ENCODE measurements around the gene RAB10. TPM values are rescaled to one million over a fixed set of nuclear protein-coding genes. Genes with fewer than 3 reads are reported as not detected.

The RAB10 gene
- total RNA-seq, 1 experiment from 2014 or later, result 167 TPM

- TF ChIP-seq EGR1 (IDR thresholded peaks at IDR 0.05; ENCODE audit: low read depth), result no peak
- no peak for TF ChIP-seq EZH2 (IDR thresholded peaks at IDR 0.05)
- no peak for TF ChIP-seq TCF7L2 (IDR thresholded peaks at IDR 0.05; ENCODE audit: borderline replicate concordance, extremely low read depth, insufficient read depth, insufficient read length)
- TF ChIP-seq RAD21 (IDR thresholded peaks at IDR 0.05; ENCODE audit: low read depth), result no peak
Measured at GRCh38 chr2:26169226-26169625, 135.3 kb downstream of the RAB10 start (continued).

- BruUV-seq (replicated peaks), result no TSS peak
- no peaks in the 10 kb centered on the region for H3K36me3 ChIP-seq (ENCODE audit: control insufficient read depth in 1 of 2, insufficient read depth in 2 of 2, low read length in 2 of 2)
- H3K27ac ChIP-seq (ENCODE audit: low read depth, low read length), result no peak overlapping the region
- H3K9ac ChIP-seq (ENCODE audit: low read length), result no peak overlapping the region
- ATAC-seq (no peak), DNase-seq (ENCODE audit: low read depth, low spot score) (no peak)
- CTCF ChIA-PET, result no interaction called here
- peaks cover 6% of the 10 kb centered on the region; the same call in 1 of the 2 replicates for H3K79me2 ChIP-seq (ENCODE audit: insufficient read depth, low read length)
- intact Hi-C loops (cut with micrococcal nuclease), result loop anchor here (2.0 kb wide), 1 partner anchor 299 kb away; no protein-coding TSS in a partner anchor
- H2AFZ ChIP-seq (ENCODE audit: low read depth, low read length, poor library complexity, severe bottlenecking), result no peak overlapping the region
- no peaks in the 10 kb centered on the region for H3K9me2 ChIP-seq (ENCODE audit: insufficient read depth)
- H3K4me3 ChIP-seq (replicated peaks in 1 of 2; ENCODE audit: low read depth in 1 of 2, low read length in 2 of 2), result no peak overlapping the region
- H3K4me2 ChIP-seq (ENCODE audit: low read length), result no peak overlapping the region
- H3K9me3 ChIP-seq (ENCODE audit: control insufficient read depth in 1 of 2, insufficient read depth in 1 of 2, low read depth in 1 of 2, low read length in 2 of 2), result no peaks in the 10 kb centered on the region
- POLR2A ChIA-PET, result no interaction called here
- RAD21 ChIA-PET (ENCODE audit: low non-redundant PET in 1 of 2, low total read pairs in 2 of 2, uncharacterized antibody in 2 of 2, unreplicated experiment in 2 of 2), result no interaction called here
- TF ChIP-seq SIN3A (IDR thresholded peaks at IDR 0.05; ENCODE audit: low read depth) (no peak), SP1 (IDR thresholded peaks at IDR 0.05; ENCODE audit: low read depth) (no peak), SRF (IDR thresholded peaks at IDR 0.05; ENCODE audit: low read depth) (no peak), TCF7L2 (IDR thresholded peaks at IDR 0.05; ENCODE audit: borderline replicate concordance, extremely low read depth, insufficient read depth, insufficient read length) (no peak), EZH2 (IDR thresholded peaks at IDR 0.05) (no peak), CEBPB (IDR thresholded peaks at IDR 0.05; ENCODE audit: low read depth) (no peak), JUND (IDR thresholded peaks at IDR 0.05) (no peak)
- TF ChIP-seq, protein P1, sequence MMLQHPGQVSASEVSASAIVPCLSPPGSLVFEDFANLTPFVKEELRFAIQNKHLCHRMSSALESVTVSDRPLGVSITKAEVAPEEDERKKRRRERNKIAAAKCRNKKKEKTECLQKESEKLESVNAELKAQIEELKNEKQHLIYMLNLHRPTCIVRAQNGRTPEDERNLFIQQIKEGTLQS (IDR thresholded peaks at IDR 0.05), result no peak
- TF ChIP-seq, protein P2, sequence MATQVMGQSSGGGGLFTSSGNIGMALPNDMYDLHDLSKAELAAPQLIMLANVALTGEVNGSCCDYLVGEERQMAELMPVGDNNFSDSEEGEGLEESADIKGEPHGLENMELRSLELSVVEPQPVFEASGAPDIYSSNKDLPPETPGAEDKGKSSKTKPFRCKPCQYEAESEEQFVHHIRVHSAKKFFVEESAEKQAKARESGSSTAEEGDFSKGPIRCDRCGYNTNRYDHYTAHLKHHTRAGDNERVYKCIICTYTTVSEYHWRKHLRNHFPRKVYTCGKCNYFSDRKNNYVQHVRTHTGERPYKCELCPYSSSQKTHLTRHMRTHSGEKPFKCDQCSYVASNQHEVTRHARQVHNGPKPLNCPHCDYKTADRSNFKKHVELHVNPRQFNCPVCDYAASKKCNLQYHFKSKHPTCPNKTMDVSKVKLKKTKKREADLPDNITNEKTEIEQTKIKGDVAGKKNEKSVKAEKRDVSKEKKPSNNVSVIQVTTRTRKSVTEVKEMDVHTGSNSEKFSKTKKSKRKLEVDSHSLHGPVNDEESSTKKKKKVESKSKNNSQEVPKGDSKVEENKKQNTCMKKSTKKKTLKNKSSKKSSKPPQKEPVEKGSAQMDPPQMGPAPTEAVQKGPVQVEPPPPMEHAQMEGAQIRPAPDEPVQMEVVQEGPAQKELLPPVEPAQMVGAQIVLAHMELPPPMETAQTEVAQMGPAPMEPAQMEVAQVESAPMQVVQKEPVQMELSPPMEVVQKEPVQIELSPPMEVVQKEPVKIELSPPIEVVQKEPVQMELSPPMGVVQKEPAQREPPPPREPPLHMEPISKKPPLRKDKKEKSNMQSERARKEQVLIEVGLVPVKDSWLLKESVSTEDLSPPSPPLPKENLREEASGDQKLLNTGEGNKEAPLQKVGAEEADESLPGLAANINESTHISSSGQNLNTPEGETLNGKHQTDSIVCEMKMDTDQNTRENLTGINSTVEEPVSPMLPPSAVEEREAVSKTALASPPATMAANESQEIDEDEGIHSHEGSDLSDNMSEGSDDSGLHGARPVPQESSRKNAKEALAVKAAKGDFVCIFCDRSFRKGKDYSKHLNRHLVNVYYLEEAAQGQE (IDR thresholded peaks at IDR 0.05; ENCODE audit: low read depth), result no peak
- TF ChIP-seq, protein P3, sequence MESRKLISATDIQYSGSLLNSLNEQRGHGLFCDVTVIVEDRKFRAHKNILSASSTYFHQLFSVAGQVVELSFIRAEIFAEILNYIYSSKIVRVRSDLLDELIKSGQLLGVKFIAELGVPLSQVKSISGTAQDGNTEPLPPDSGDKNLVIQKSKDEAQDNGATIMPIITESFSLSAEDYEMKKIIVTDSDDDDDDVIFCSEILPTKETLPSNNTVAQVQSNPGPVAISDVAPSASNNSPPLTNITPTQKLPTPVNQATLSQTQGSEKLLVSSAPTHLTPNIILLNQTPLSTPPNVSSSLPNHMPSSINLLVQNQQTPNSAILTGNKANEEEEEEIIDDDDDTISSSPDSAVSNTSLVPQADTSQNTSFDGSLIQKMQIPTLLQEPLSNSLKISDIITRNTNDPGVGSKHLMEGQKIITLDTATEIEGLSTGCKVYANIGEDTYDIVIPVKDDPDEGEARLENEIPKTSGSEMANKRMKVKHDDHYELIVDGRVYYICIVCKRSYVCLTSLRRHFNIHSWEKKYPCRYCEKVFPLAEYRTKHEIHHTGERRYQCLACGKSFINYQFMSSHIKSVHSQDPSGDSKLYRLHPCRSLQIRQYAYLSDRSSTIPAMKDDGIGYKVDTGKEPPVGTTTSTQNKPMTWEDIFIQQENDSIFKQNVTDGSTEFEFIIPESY (IDR thresholded peaks at IDR 0.05; ENCODE audit: extremely low read depth, insufficient replicate concordance, low read length), result no peak
- H3K4me1 ChIP-seq (ENCODE audit: control insufficient read depth in 1 of 2, insufficient read depth in 2 of 2, low read length in 2 of 2), result peaks cover 0 to 12% of the 10 kb centered on the region in 2 experiments; a peak in 1 of 4 replicates
- no peaks in the 10 kb centered on the region for H3K27me3 ChIP-seq (ENCODE audit: insufficient read depth, low read length)
- H4K20me1 ChIP-seq (ENCODE audit: insufficient read depth), result no peaks in the 10 kb centered on the region
Measured at GRCh38 chr2:26169681-26170414, 136.0 kb downstream of the RAB10 start.

All from HCT116 (cell line).